ENCODE results near the gene KLF15. TPM values are rescaled to one million over a fixed set of nuclear protein-coding genes. Genes with fewer than 3 reads are reported as not detected.

Gene KLF15
- total and polyA plus RNA-seq, 4 experiments from 2014 or later = 0.67 to 0.72 TPM; not detected in 2

- no peaks in the 10 kb centered on the region for H3K36me3 ChIP-seq (ENCODE audit: insufficient read depth, low read length)
- no peak overlapping the region for H3K4me3 Mint-ChIP-seq
These were observed 16.7 kb upstream of the KLF15 start for GRCh38 chr3:126373682-126374601.

GRCh38 chr3:126373146-126373613 is 16.0 kb upstream of the KLF15 start:
- H3K9me3 ChIP-seq (ENCODE audit: control insufficient read depth in 1 of 2, low read length in 2 of 2) = no peaks in the 10 kb centered on the region
- H3K4me1 ChIP-seq (ENCODE audit: insufficient read depth, low read length) = no peaks in the 10 kb centered on the region
- no peak for DNase-seq
- Mint-ChIP-seq H3K27me3 (peaks cover 3 to 6% of the 10 kb centered on the region in 2 donors), H3K4me1 (no peaks in the 10 kb centered on the region), H3K36me3 (no peaks in the 10 kb centered on the region), H3K4me3 (no peak overlapping the region), H3K27ac (no peak overlapping the region), H3K9me3 (no peaks in the 10 kb centered on the region)
- no peaks in the 10 kb centered on the region for H3K36me3 ChIP-seq (ENCODE audit: insufficient read depth, low read length)
- no peaks in the 10 kb centered on the region for H3K27me3 ChIP-seq (ENCODE audit: insufficient read depth, low read length)
- no peak overlapping the region for H3K4me3 ChIP-seq (ENCODE audit: low read length in 2 of 2)
- H3K27ac ChIP-seq (ENCODE audit: low read depth, low read length) = no peak overlapping the region
- ChIA-PET POLR2A (ENCODE audit: partially characterized antibody) (no interaction called here), CTCF (ENCODE audit: partially characterized antibody) (no interaction called here)
- intact Hi-C loops (cut with micrococcal nuclease) = no loop called here

More at GRCh38 chr3:126373682-126374601, 16.7 kb upstream of the KLF15 start:
- ChIA-PET CTCF (ENCODE audit: partially characterized antibody) (no interaction called here), POLR2A (ENCODE audit: partially characterized antibody) (no interaction called here)
- Mint-ChIP-seq H3K9me3 (no peaks in the 10 kb centered on the region), H3K27me3 (peaks cover 5 to 9% of the 10 kb centered on the region in 2 donors), H3K4me1 (no peaks in the 10 kb centered on the region), H3K27ac (no peak overlapping the region), H3K36me3 (no peaks in the 10 kb centered on the region)
- Histone ChIP-seq H3K27me3 (ENCODE audit: insufficient read depth, low read length) (no peaks in the 10 kb centered on the region), H3K4me3 (ENCODE audit: low read length in 2 of 2) (no peak overlapping the region), H3K4me1 (ENCODE audit: insufficient read depth, low read length) (no peaks in the 10 kb centered on the region), H3K27ac (ENCODE audit: low read depth, low read length) (no peak overlapping the region), H3K9me3 (ENCODE audit: control insufficient read depth in 1 of 2, low read length in 2 of 2) (no peaks in the 10 kb centered on the region)
- intact Hi-C loops (cut with micrococcal nuclease) = no loop called here
- DNase-seq = no peak

- H3K27me3 Mint-ChIP-seq = peaks cover 2 to 6% of the 10 kb centered on the region in 2 donors
- H3K4me1 ChIP-seq (ENCODE audit: insufficient read depth, low read length) = no peaks in the 10 kb centered on the region
- H3K4me3 ChIP-seq (ENCODE audit: low read length in 2 of 2) = no peak overlapping the region
- H3K27ac ChIP-seq (ENCODE audit: low read depth, low read length) = no peak overlapping the region
- no peaks in the 10 kb centered on the region for H3K9me3 Mint-ChIP-seq
- DNase-seq = no peak
- intact Hi-C loops (cut with micrococcal nuclease) = no loop called here
- no peaks in the 10 kb centered on the region for H3K36me3 ChIP-seq (ENCODE audit: insufficient read depth, low read length)
- ChIA-PET CTCF (ENCODE audit: partially characterized antibody) (no interaction called here), POLR2A (ENCODE audit: partially characterized antibody) (no interaction called here)
- no peak overlapping the region for H3K27ac Mint-ChIP-seq
- H3K9me3 ChIP-seq (ENCODE audit: control insufficient read depth in 1 of 2, low read length in 2 of 2) = no peaks in the 10 kb centered on the region
- no peaks in the 10 kb centered on the region for H3K36me3 Mint-ChIP-seq
- H3K27me3 ChIP-seq (ENCODE audit: insufficient read depth, low read length) = no peaks in the 10 kb centered on the region
- H3K4me3 Mint-ChIP-seq = no peak overlapping the region
- H3K4me1 Mint-ChIP-seq = no peaks in the 10 kb centered on the region
These were observed 15.4 kb upstream of the KLF15 start for GRCh38 chr3:126372413-126373145.

GRCh38 chr3:126371096-126371705 is 14.0 kb upstream of the KLF15 start:
- H3K36me3 ChIP-seq (ENCODE audit: insufficient read depth, low read length) = no peaks in the 10 kb centered on the region
- no peak overlapping the region for H3K27ac ChIP-seq (ENCODE audit: low read depth, low read length)
- H3K27me3 ChIP-seq (ENCODE audit: insufficient read depth, low read length) = no peaks in the 10 kb centered on the region
- no peaks in the 10 kb centered on the region for H3K36me3 Mint-ChIP-seq
- no peaks in the 10 kb centered on the region for H3K4me1 ChIP-seq (ENCODE audit: insufficient read depth, low read length)
- DNase-seq = no peak
- no peaks in the 10 kb centered on the region for H3K9me3 ChIP-seq (ENCODE audit: control insufficient read depth in 1 of 2, low read length in 2 of 2)
- H3K9me3 Mint-ChIP-seq = no peaks in the 10 kb centered on the region
- intact Hi-C loops (cut with micrococcal nuclease) = no loop called here
- no peak overlapping the region for H3K4me3 ChIP-seq (ENCODE audit: low read length in 2 of 2)
- no peaks in the 10 kb centered on the region for H3K4me1 Mint-ChIP-seq
- POLR2A ChIA-PET (ENCODE audit: partially characterized antibody) = no interaction called here
- H3K27ac Mint-ChIP-seq = no peak overlapping the region
- peaks cover 2 to 4% of the 10 kb centered on the region in 2 donors for H3K27me3 Mint-ChIP-seq
- no peak overlapping the region for H3K4me3 Mint-ChIP-seq
- CTCF ChIA-PET (ENCODE audit: partially characterized antibody) = no interaction called here

- H3K4me3 Mint-ChIP-seq = no peak overlapping the region
- H3K27ac ChIP-seq (ENCODE audit: low read depth, low read length) = no peak overlapping the region
- H3K36me3 ChIP-seq (ENCODE audit: insufficient read depth, low read length) = no peaks in the 10 kb centered on the region
- H3K4me1 Mint-ChIP-seq = no peaks in the 10 kb centered on the region
- no peak for DNase-seq
- H3K9me3 Mint-ChIP-seq = no peaks in the 10 kb centered on the region
- no peaks in the 10 kb centered on the region for H3K36me3 Mint-ChIP-seq
- no peaks in the 10 kb centered on the region for H3K9me3 ChIP-seq (ENCODE audit: control insufficient read depth in 1 of 2, low read length in 2 of 2)
- no peak overlapping the region for H3K4me3 ChIP-seq (ENCODE audit: low read length in 2 of 2)
- no peak overlapping the region for H3K27ac Mint-ChIP-seq
- intact Hi-C loops (cut with micrococcal nuclease) = no loop called here
- no peaks in the 10 kb centered on the region for H3K4me1 ChIP-seq (ENCODE audit: insufficient read depth, low read length)
- H3K27me3 ChIP-seq (ENCODE audit: insufficient read depth, low read length) = no peaks in the 10 kb centered on the region
- peaks cover 2 to 4% of the 10 kb centered on the region in 2 donors for H3K27me3 Mint-ChIP-seq
- ChIA-PET POLR2A (ENCODE audit: partially characterized antibody) (no interaction called here), CTCF (ENCODE audit: partially characterized antibody) (no interaction called here)
These were observed 13.4 kb upstream of the KLF15 start for GRCh38 chr3:126370606-126371005.

- POLR2A ChIA-PET (ENCODE audit: partially characterized antibody) = no interaction called here
- CTCF ChIA-PET (ENCODE audit: partially characterized antibody) = no interaction called here
- no peaks in the 10 kb centered on the region for H3K27me3 ChIP-seq (ENCODE audit: insufficient read depth, low read length)
- intact Hi-C loops (cut with micrococcal nuclease) = no loop called here
- no peak overlapping the region for H3K27ac Mint-ChIP-seq
- H3K27me3 Mint-ChIP-seq = peaks cover 2 to 4% of the 10 kb centered on the region in 2 donors
- H3K4me3 Mint-ChIP-seq = no peak overlapping the region
- no peaks in the 10 kb centered on the region for H3K36me3 Mint-ChIP-seq
- H3K9me3 ChIP-seq (ENCODE audit: control insufficient read depth in 1 of 2, low read length in 2 of 2) = no peaks in the 10 kb centered on the region
- no peak overlapping the region for H3K27ac ChIP-seq (ENCODE audit: low read depth, low read length)
- no peaks in the 10 kb centered on the region for H3K4me1 ChIP-seq (ENCODE audit: insufficient read depth, low read length)
- no peaks in the 10 kb centered on the region for H3K9me3 Mint-ChIP-seq
- no peaks in the 10 kb centered on the region for H3K36me3 ChIP-seq (ENCODE audit: insufficient read depth, low read length)
- no peak overlapping the region for H3K4me3 ChIP-seq (ENCODE audit: low read length in 2 of 2)
- DNase-seq = no peak
- H3K4me1 Mint-ChIP-seq = no peaks in the 10 kb centered on the region
These were observed 12.8 kb upstream of the KLF15 start for GRCh38 chr3:126370055-126370454.

GRCh38 chr3:126369490-126369889 is 12.3 kb upstream of the KLF15 start:
- Histone ChIP-seq H3K4me1 (ENCODE audit: insufficient read depth, low read length) (no peaks in the 10 kb centered on the region), H3K9me3 (ENCODE audit: control insufficient read depth in 1 of 2, low read length in 2 of 2) (no peaks in the 10 kb centered on the region), H3K4me3 (ENCODE audit: low read length in 2 of 2) (no peak overlapping the region), H3K27ac (ENCODE audit: low read depth, low read length) (no peak overlapping the region), H3K27me3 (ENCODE audit: insufficient read depth, low read length) (no peaks in the 10 kb centered on the region), H3K36me3 (ENCODE audit: insufficient read depth, low read length) (no peaks in the 10 kb centered on the region)
- intact Hi-C loops (cut with micrococcal nuclease) = no loop called here
- H3K4me1 Mint-ChIP-seq = no peaks in the 10 kb centered on the region
- ChIA-PET POLR2A (ENCODE audit: partially characterized antibody) (no interaction called here), CTCF (ENCODE audit: partially characterized antibody) (no interaction called here)
- H3K27me3 Mint-ChIP-seq = peaks cover 2% of the 10 kb centered on the region in 2 donors
- DNase-seq = no peak
- no peak overlapping the region for H3K4me3 Mint-ChIP-seq
- H3K27ac Mint-ChIP-seq = no peak overlapping the region
- no peaks in the 10 kb centered on the region for H3K9me3 Mint-ChIP-seq
- no peaks in the 10 kb centered on the region for H3K36me3 Mint-ChIP-seq

Measured in CD4-positive, alpha-beta memory T cell (primary cell).